GM18907 (cell line): ENCODE data around the gene CSNK1D.

ENCODE experiments used
- ATAC-seq: cut with Tn5 transposase; IDR thresholded peaks from one replicate; pipeline ENCODE4 v1.9.1; 2021; ENCODE audit warnings: mild to moderate bottlenecking, moderate library complexity; ENCODE audit not compliant: unreplicated experiment

CSNK1D gene

DNA sequence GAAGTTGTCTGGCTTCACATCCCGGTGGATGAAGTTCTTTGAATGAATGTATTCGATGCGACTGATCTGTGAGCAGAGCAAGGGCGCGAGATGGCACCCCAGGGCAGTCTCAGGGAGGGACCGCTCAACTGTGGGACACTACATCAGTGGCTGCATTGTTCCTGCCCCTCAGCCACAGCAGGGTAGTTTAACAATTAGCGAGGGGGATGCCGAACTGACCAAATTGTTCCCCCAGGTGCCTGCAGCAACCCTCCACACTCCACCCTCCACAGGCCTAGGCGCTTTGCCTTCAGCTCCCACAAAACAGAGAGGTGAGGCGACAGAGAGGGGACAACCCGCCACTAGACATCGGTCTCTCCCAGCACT, 20.3 kb downstream of the CSNK1D start:
- ATAC-seq, result no peak

DNA sequence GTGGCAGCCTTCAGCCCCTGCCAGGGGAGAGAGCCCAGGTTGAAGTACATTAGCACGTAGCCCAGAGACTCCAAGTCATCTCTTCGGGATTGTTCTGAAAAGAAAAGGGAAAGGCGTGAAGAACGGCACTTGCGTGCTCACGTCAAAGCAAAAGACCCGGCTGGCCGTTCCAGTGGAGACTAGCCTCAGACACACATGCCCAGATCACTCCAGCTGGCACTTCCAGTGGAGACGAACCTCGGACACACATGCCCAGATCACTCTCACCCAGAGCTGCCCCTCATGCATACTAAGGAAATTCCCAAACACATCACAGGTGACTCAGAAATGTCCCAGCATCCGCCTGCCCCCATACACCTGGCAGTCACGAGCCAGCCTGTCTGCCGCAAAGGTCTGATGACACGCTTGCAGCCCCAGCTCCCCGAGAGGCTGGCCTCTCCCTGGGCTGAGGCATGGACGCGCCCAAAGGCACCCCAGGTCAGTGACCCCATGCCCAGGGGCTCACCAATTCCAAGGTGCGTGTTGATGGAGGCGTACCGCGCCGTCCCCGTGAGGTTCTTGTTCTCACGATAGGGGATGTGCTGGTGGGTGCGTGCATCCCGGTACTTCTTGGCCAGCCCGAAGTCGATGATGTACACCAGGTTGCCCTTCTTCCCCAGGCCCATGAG, 20.9 kb downstream of the CSNK1D start:
- ATAC-seq, result no peak

DNA sequence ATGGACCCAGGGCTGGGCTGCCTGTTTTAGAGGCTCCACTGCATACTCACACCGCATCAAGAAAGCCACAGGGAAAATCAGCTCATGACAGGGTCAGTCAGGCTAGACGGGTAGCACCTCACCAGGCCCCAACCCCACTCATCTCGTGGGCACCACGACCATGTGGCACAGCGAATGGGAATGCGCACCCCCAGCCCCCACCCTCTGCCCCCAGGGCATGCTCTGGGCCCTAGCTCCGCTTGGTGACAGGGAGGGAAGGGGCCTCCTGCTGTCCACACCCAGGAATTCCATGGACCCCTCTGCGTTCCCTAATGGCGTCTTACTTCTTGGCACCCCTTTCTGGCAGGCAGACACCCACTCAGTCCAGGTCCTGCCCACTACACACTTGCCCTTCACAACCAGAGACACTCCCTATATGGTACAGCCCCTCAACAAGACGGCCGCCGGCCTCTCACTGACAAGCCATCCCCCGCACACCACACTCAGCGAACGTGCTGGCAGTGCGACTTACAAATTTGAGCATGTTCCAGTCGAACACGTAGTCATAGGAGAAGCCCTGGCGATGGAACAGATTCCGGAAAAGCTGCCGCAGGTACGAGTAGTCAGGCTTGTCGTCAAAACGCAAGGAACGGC, 22.5 kb downstream of the CSNK1D start:
- no peak for ATAC-seq

DNA sequence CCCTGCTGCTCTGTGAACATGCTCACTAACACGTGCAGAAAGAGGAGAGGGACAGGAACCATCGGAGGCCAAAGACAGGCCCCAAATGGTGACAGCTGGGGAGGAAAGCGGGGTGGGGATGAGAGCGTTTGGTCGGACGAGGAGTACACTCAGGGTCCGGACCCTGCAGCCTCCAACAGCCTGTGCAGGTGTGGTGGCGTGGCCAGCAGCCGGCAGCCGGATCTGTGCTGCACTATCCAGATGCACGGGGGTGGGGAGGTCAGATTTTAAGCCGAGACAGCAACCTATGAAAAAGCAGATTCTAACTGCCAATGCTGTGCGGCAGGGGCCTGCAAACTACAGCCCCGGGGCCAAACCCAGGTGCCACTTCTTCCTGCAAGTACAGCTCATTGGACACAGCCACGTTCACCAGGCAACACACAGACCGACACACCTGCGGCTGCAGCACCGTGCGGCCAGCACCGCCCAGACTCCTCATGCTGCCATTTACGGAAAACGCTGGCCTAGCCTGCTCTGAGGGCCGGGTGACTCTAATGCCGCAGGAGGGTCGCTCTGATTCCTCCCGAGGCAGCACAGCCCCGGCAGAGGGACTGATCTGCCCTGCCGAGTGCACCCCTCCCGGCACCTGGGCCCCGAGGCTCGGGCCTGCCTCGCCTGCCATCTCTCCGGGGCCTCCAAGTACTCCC, 23.5 kb downstream of the CSNK1D start:
- ATAC-seq, result no peak

DNA sequence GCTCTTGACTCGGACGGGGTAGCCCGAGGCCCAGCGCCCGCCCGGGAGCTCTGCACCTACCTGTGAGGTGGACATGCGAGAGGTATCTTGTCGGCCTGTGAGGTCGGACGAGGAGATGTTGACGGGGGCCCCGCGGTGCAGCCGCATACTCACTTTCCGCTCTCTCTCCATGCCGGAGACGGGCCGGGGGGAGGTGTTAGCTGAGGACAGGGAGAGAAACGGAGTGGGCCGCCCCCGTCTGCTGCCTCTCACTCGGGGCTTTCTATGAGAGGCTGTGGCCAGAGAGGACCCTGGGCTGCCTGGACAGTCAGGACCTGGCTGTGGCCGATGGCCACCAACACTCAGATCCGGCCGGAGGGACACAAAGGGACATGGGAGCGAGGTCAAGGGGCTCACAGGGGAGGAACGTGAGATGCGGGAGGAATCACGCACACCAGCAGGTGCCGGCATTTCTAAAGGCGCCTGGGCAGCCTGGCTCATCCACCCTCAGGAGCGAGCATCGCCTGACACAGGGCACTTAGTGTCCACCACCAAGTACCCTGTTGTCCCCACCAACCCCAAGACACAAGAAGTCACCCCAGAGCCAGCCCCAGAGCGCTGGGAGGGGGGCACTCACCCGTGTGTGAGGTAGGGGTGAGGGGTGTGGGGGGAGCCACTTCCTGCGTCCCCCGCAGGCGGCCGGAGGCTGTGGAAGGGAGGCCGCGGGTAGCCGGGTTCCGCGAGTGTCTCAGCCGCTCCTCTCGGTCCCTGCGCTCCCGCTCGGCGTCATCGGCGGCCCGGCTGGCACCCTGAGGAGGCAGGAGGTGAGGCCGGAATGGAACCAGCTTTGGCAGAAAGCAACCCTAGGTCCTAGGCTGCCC, 24.5 kb downstream of the CSNK1D start:
- no peak for ATAC-seq

DNA sequence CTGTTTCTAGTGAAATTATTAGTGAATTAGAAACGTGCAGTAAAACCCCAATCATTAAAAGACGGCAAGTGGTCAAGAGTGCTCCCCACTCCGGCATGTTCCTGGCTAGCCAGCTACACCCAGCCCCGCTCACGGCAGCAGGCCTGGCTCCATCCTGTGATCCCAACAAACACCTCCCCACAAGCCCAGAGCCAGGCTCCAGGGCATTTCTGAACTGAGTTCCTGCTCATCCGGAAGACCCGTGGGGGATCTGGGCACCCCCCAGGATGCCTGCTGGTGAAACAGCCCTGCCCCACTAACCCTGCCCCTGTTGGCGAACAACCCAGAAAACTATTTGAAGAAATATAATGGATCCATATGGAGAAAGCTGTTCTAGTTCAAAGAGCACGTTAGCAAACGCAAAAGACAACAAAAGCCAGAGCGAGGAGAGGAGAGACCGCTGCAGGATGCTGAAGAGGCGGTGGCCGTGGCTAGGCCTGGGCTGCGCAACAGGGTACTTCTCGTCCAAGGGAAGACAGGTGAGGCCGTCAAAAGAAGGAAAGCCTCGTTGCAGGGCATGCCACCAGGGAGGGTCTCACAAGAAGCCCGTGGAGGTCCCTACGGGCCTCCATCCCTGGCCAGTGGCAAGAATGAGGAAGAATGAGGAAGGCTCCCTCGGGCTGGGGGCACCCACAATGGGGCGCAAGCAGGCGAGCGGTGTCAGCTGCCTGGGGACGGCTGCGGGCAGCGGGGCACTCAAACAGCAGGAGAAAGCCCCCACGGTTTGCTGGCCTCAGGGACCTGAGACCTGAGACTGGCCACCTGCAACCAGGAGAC, 25.4 kb downstream of the CSNK1D start:
- ATAC-seq, result no peak

DNA sequence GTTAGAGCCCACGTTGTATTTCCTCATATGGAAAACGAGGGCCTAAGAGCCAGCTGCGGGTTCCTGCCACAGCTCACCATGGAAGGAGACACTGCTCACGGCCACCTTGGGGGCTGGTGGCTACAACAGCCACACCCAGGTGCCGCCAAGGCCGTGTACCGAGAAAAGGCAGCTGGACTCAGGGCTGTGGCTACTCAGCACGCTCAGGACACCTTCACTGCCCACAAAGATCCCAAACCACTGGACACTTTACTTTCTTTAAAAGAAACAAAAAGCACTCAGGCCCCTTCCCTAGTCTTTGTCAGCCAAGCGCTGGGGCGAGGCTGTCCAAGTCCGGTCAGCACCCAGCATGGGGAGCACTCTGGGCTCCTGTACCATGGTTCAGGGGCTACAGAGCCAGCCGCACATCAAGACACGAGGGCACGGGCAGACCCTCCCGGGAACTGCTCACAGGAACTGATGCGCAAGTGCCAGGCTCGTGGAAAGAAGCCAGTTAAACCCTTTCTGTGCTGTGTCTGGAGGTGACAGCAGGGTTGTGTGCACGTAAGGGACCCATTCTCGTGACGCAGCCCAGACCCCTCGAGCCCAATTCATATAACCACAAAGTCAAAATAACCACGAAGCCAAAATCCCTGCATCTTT, 26.2 kb downstream of the CSNK1D start:
- no peak for ATAC-seq

DNA sequence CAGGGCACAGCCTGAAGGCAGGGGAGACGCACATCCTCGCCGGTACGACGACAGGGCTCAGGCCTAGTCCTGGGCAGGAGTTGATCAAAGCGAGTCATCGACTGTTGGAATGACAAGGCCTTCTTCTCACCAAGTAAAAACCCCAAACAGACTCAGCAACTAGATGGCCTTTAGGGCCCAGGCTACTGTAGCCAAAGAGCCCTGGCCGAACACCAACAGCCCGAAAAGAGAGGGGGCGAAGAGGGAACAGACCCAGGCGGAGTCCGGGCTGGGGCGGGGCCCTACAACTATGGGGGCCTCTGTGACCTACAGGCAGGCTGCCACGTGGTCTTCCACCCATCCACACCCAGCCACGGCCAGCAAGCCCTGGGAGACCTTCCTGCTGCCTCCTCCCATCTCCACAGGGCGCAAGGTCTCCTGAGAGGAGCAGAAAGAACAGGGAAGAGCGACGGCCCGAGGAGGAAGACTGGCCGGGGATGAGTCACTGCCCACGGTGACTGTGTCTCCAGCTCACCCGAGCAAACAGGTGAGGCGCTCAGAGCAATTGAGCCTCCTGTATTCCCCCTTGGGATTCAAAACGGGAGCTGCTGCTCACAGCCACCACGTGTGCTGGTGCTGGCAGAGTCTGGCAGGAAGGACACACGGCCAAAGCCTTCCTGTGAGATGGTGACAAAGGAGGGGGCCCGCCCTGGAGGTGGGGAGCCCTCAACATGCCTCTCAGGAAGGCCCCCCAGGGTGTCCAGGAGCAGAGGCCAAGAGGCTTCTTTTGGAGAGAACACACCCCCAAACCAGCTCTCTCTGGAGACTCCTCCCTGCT, 26.9 kb downstream of the CSNK1D start:
- no peak for ATAC-seq

DNA sequence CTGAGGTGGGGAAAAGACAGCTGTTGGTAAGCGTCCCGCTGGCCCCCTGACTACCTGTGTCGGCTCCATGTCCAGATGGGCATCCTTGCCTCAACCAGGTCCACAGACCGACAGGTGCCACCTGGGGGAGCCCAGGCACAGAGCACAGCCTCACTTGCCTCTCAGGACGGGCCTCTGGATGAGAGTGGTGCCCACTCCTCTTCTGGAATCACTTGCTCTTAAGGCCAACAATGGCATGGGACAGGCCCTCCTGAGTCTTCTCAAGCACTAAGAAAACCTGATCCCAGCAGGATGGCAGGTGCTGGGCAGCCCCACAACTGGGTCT, 27.5 kb downstream of the CSNK1D start:
- ATAC-seq, result no peak

DNA sequence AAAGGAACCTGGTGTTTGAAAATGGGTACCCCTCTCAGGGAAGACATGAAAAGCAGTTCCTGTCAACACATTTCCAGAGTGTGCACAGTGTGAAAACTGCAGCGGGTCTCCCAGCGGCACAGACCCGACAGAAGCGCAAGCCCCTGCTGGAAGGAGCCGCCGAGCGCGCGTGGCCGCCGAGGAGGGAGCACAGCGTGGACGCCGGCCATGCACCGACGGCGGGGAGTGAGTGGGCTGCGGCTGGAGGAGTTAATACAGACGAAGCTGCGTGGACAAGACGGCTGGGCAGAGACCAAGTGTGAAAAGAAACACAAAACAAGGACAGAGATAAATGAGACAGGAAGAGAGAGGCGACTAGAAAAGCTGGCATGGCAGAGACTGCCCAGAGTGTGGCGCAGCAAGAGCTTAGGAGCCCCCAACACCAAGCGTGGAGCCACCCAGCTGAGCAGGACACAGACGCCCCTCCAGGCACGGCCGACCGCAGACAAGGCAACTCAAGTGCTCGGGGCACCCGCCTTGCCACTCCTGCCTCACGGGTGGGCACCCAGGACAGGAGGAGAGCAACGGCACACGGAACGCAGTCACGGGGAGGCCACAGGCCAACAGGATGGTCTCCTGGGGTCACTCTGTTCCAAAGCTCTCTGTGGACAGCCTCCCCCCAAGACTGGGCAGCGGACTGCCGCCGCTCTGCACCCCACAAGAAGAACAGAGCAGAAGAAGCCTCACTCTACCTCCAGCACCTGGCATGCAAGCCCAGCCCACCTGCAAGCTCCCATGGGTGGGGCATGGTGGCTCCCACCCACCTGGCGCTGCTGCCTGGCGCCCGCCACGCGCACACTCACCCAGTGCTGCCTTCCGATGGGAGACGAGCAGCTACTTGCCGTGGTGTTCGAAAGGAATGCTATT, 28.1 kb downstream of the CSNK1D start:
- no peak for ATAC-seq

DNA sequence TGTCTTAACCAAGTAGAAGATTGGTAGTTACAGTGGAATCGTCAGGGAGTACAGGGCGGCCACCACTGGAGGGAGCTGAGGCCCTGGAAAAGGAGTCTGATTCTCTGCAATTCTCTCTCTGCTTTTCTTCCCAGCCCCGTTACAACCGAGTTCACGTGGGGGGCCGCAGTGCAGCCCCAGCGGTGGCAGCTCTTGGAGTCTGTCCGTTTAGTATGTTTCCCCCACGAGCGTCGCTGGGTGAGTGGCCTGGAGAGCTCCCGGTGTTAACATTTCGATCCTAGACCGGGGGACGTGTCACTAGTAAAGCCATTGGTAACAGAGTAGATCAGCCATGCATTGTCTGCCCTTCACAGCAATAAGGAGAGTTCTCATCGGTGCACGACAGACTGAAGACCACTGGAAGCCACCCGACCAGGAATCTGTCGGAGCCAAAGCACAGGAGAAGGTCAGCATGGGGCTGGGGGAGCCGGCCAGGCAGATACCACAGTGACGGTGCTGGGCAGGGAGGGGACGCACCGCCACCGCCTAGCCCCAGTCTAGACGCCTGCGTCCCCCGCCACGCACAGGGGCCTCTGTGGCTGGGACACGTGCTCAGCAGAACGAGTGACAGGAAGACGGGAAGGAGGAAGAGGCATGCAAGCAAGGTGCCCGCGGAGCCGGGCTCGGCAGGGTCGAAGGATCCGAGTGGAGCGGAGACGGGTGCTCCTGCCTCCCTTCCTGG, 28.9 kb downstream of the CSNK1D start:
- ATAC-seq, result no peak

DNA sequence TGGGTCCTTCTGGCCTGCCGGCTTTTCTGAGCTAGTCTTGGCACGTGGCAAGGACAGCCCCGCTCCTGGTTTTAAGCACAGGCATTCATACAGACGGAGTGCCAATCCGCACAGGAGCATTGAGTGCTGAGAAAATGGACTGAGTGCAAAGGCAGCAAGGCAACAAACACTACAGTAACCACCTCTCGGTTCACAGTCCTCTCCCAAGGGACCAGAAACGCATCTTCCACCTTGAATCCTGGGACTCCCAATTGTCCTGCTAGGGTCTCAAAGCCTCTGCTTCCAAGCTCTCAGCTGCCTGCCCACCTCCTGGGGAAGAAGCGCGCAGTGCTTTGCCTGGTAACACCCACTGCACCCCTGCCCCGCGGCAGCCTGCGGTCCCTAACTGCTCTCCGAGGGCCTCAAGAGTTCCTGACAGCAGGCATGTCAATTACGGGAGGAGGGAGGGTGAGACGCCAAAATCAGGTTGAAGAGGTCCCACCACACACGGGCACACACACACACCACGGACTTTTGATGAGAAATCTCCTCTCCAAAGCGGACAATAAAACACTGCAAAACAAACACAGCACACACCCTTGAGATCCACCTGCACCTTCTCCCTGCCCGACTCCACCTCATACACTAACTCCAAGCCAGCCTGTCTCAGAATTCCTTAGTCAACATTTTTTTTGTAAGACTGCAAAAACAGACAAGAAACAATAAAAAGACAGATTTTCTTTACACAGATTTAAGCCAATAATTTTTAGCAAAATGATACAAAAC, 29.7 kb downstream of the CSNK1D start:
- no peak for ATAC-seq

DNA sequence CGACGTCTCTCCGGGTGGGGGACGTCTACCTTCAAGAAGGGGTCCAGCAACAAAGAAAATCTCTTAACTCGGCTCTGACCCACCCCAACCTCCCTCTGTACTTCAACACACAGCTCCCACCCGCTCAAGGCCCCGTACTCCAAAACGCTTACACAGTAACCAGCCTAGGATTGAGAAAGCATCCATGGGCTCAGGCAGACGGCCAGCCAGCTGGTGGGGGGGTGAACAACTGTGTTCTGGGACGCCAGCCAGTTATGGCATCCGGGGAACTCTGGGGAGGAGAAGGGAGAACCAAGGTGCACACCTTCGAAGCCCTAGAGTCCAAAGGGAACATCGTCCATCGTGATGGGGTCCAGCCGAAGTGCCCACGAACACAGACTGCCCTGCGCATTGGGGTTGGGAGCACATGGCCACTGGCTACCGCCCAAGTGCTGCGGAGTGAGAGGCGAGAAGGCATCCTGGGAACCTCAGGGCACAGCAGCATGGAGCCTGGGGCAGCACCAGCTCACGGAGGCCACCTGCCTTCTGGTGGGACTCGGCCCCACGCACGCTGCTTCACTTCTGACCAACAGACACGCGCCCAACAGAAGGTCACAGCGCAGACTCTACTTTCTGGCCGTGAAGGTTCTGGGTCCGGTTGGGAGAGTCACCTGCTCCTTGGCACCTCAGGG, 30.4 kb downstream of the CSNK1D start:
- no peak for ATAC-seq

DNA sequence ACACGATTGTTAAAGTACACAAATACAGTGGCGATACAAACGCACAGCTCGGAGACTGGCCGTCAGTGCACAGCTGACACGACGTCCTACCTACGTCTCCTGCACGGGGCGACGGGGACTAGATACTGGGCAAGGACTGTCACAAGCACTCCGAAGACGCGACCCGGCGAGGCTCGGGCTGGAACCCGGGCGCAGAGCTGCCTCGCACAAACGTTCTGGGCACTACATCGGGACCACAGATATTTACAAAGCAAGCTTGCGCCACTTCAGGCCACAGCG, 30.9 kb downstream of the CSNK1D start:
- ATAC-seq, result no peak

DNA sequence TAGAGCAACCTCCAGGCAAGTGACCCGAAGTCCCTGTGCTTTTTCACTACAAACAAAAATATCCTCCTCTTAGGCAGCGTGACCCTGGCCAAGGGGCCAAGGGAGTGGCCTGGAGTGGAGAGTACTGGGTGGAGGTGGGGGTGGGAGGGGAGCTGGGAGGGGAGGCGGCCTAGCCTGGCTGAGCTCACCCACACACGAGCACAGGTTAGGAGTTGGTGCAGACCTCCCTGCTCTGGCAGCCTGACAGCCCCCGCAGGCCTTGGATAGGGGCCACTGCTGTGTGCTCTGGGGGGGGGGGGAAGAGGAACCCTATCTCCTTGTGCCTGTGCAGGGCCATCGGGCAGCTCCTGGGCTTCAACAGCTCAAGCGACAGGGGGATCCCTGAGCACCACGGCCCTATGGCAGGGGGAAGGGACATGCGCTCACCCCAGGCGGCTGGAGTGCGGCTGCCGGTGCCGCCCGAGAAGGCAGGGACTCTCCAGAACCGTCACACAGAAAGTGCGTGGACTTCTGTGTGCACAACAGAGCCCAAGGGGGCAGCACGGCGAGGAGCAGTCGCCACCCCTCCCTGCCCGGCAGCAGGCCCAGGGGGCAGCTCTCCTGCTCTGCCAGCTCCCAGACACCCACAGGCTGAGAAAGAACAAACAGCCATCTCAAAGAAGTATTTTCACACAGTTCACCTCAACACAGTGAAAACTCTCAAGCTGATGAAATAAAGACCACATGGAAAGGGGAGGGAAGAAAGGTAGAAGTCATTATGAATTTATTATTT, 31.4 kb downstream of the CSNK1D start:
- ATAC-seq, result no peak
